ENCODE data around the gene CLEC10A. TPM values are rescaled to one million over a fixed set of nuclear protein-coding genes. Genes with fewer than 3 reads are reported as not detected.

CLEC10A gene
- total and polyA plus RNA-seq, 5 experiments from 2014 or later: 0.13 to 0.93 (median 0.49) TPM; not detected in 2

- H3K36me3 Mint-ChIP-seq: no peaks in the 10 kb centered on the region
- no peak within 1 kb of the TSS for H3K4me3 Mint-ChIP-seq
- POLR2A ChIA-PET: no interaction called here
- peak within 1 kb of the TSS in 1 of 10 donors; percentile 43 for H3K27ac Mint-ChIP-seq
- DNase-seq (no peak), ATAC-seq (no peak)
- H3K27me3 Mint-ChIP-seq: peaks cover 3 to 15% (median 7%) of the 10 kb centered on the region in 5 donors
- H3K9me3 Mint-ChIP-seq: no peaks in the 10 kb centered on the region
- peaks cover 5 to 16% (median 6%) of the 10 kb centered on the region in 4 donors for H3K4me1 Mint-ChIP-seq
Measured at GRCh38 chr17:7114241-7114874, 34.3 kb upstream of the CLEC10A start, which contains the start of gene ASGR2. Gene ASGR2, minus strand, starts transcription at chr17:7114822. Its CDS starts 582 bp downstream, at chr17:7114240.

GRCh38 chr17:7113273-7114071 is 33.4 kb upstream of the CLEC10A start:
- DNase-seq (no peak), ATAC-seq (no peak)
- Mint-ChIP-seq H3K4me3 (no peak overlapping the region), H3K27me3 (peaks cover 0 to 16% (median 7%) of the 10 kb centered on the region in 5 donors), H3K36me3 (no peaks in the 10 kb centered on the region), H3K4me1 (peaks cover 6 to 18% (median 7%) of the 10 kb centered on the region in 4 donors), H3K27ac (no peak overlapping the region), H3K9me3 (no peaks in the 10 kb centered on the region)
- POLR2A ChIA-PET: no interaction called here

GRCh38 chr17:7112510-7113108 is 32.6 kb upstream of the CLEC10A start:
- H3K9me3 Mint-ChIP-seq: no peaks in the 10 kb centered on the region
- no peak for DNase-seq
- no peaks in the 10 kb centered on the region for H3K36me3 Mint-ChIP-seq
- H3K27me3 Mint-ChIP-seq: peaks cover 0 to 16% (median 7%) of the 10 kb centered on the region in 5 donors
- no peak for ATAC-seq
- no peak overlapping the region for H3K27ac Mint-ChIP-seq
- H3K4me3 Mint-ChIP-seq: no peak overlapping the region
- H3K4me1 Mint-ChIP-seq: peaks cover 6 to 18% (median 7%) of the 10 kb centered on the region in 4 donors
- POLR2A ChIA-PET: no interaction called here

GRCh38 chr17:7111784-7112509 is 31.9 kb upstream of the CLEC10A start:
- no peak for ATAC-seq
- POLR2A ChIA-PET: no interaction called here

GRCh38 chr17:7110617-7111306 is 30.7 kb upstream of the CLEC10A start:
- H3K36me3 Mint-ChIP-seq: no peaks in the 10 kb centered on the region
- POLR2A ChIA-PET: interaction anchor here (0.7 kb wide), 1 partner anchor 35 kb away, joined by 3 read pairs; no protein-coding TSS in a partner anchor
- peaks cover 0 to 16% (median 10%) of the 10 kb centered on the region in 5 donors for H3K27me3 Mint-ChIP-seq
- H3K27ac Mint-ChIP-seq: peak overlapping the region in 1 of 10 donors; percentile 34
- H3K4me1 Mint-ChIP-seq: peaks cover 6 to 18% (median 7%) of the 10 kb centered on the region in 4 donors
- no peaks in the 10 kb centered on the region for H3K9me3 Mint-ChIP-seq
- no peak overlapping the region for H3K4me3 Mint-ChIP-seq
- ATAC-seq (no peak), DNase-seq (no peak)

More at GRCh38 chr17:7111784-7112509, 31.9 kb upstream of the CLEC10A start:
- Mint-ChIP-seq H3K27ac (no peak overlapping the region), H3K4me3 (no peak overlapping the region), H3K4me1 (peaks cover 6 to 18% (median 7%) of the 10 kb centered on the region in 4 donors), H3K27me3 (peaks cover 0 to 16% (median 10%) of the 10 kb centered on the region in 5 donors), H3K36me3 (no peaks in the 10 kb centered on the region), H3K9me3 (no peaks in the 10 kb centered on the region)
- no peak for DNase-seq

- Mint-ChIP-seq H3K27ac (peak overlapping the region in 5 of 10 donors; percentile 4 to 63 (median 27)), H3K4me3 (no peak overlapping the region), H3K4me1 (peaks cover 6 to 18% (median 7%) of the 10 kb centered on the region in 4 donors), H3K36me3 (no peaks in the 10 kb centered on the region), H3K27me3 (peaks cover 0 to 16% (median 10%) of the 10 kb centered on the region in 5 donors), H3K9me3 (no peaks in the 10 kb centered on the region)
- ATAC-seq (no peak), DNase-seq (no peak)
- POLR2A ChIA-PET: no interaction called here
Measured at GRCh38 chr17:7109461-7110322, 29.6 kb upstream of the CLEC10A start.

GRCh38 chr17:7108981-7109380 is 28.9 kb upstream of the CLEC10A start:
- Mint-ChIP-seq H3K9me3 (no peaks in the 10 kb centered on the region), H3K36me3 (no peaks in the 10 kb centered on the region), H3K4me3 (no peak overlapping the region), H3K4me1 (peaks cover 6 to 18% (median 7%) of the 10 kb centered on the region in 4 donors), H3K27ac (no peak overlapping the region), H3K27me3 (peaks cover 0 to 16% (median 10%) of the 10 kb centered on the region in 5 donors)
- ATAC-seq (no peak), DNase-seq (no peak)
- POLR2A ChIA-PET: no interaction called here

GRCh38 chr17:7108560-7108925 is 28.5 kb upstream of the CLEC10A start:
- Mint-ChIP-seq H3K4me1 (peaks cover 6 to 18% (median 7%) of the 10 kb centered on the region in 4 donors), H3K4me3 (no peak overlapping the region), H3K27ac (no peak overlapping the region), H3K9me3 (no peaks in the 10 kb centered on the region), H3K36me3 (no peaks in the 10 kb centered on the region), H3K27me3 (peaks cover under 1 to 16% (median 10%) of the 10 kb centered on the region in 5 donors)
- no peak for ATAC-seq
- POLR2A ChIA-PET: no interaction called here
- no peak for DNase-seq

- ATAC-seq (no peak), DNase-seq (no peak)
- H3K27ac Mint-ChIP-seq: peak overlapping the region in 1 of 10 donors; percentile 85
- H3K9me3 Mint-ChIP-seq: no peaks in the 10 kb centered on the region
- no peaks in the 10 kb centered on the region for H3K36me3 Mint-ChIP-seq
- POLR2A ChIA-PET: no interaction called here
- peaks cover 6 to 21% (median 12%) of the 10 kb centered on the region in 5 donors for H3K27me3 Mint-ChIP-seq
- H3K4me1 Mint-ChIP-seq: peaks cover 6 to 18% (median 7%) of the 10 kb centered on the region in 4 donors
- no peak overlapping the region for H3K4me3 Mint-ChIP-seq
Measured at GRCh38 chr17:7107795-7108559, 27.9 kb upstream of the CLEC10A start.

GRCh38 chr17:7107012-7107754 is 27.1 kb upstream of the CLEC10A start:
- Mint-ChIP-seq H3K36me3 (no peaks in the 10 kb centered on the region), H3K4me1 (peaks cover 6 to 18% (median 7%) of the 10 kb centered on the region in 4 donors), H3K27me3 (peaks cover 10 to 29% (median 17%) of the 10 kb centered on the region in 5 donors), H3K27ac (peak overlapping the region in 2 of 10 donors; percentile 53 to 85), H3K9me3 (no peaks in the 10 kb centered on the region), H3K4me3 (no peak overlapping the region)
- no peak for DNase-seq
- ATAC-seq: no peak
- POLR2A ChIA-PET: no interaction called here

Measured in naive thymus-derived CD8-positive, alpha-beta T cell (primary cell).